Mesendoderm (in vitro differentiated cells): Measurements from ENCODE around the gene DCC.

Experiments
- DNase-seq: peaks from one replicate; pipeline ENCODE4 v3.0.0; 2013
- H2AK5ac ChIP-seq: 2 replicates; pipeline ENCODE4 v1.6.1; 2013; ENCODE audit warnings: low read length, inconsistent platforms
- H2BK120ac ChIP-seq: 2 replicates; pipeline ENCODE4 v1.6.1; 2013; ENCODE audit warnings: low read depth, mild to moderate bottlenecking, low read length, moderate library complexity, mixed read lengths
- H2BK15ac ChIP-seq: replicated peaks from 2 replicates; pipeline ENCODE4 v1.6.1; 2013; ENCODE audit warnings: low read depth, mild to moderate bottlenecking, moderate library complexity
- H2BK5ac ChIP-seq: 2 replicates; pipeline ENCODE4 v1.6.1; 2013; ENCODE audit warnings: low read length, inconsistent platforms
- H3K18ac ChIP-seq: 2 replicates; pipeline ENCODE4 v1.6.1; 2013; ENCODE audit warnings: mild to moderate bottlenecking, low read length, mixed read lengths
- H3K23ac ChIP-seq: one replicate; pipeline ENCODE4 v1.6.1; 2013; ENCODE audit warnings: low read length
- H3K27ac ChIP-seq: 2 replicates; pipeline ENCODE4 v1.5.1; 2013; ENCODE audit warnings: low read depth, mild to moderate bottlenecking, inconsistent platforms, low read length, moderate library complexity
- H3K27me3 ChIP-seq: 2 replicates; pipeline ENCODE4 v1.6.1; 2013; ENCODE audit warnings: low read length, control low read depth, mild to moderate bottlenecking, inconsistent platforms; ENCODE audit not compliant: insufficient read depth, poor library complexity
- H3K36me3 ChIP-seq: 2 replicates; pipeline ENCODE4 v1.6.1; 2013; ENCODE audit warnings: low read length, inconsistent platforms; ENCODE audit not compliant: control insufficient read depth, insufficient read depth
- H3K4ac ChIP-seq: one replicate; pipeline ENCODE4 v1.6.1; 2013; ENCODE audit warnings: low read depth, mild to moderate bottlenecking, low read length, moderate library complexity
- H3K4me1 ChIP-seq: 2 replicates; pipeline ENCODE4 v1.6.1; 2013; ENCODE audit warnings: low read depth, low read length, inconsistent platforms; ENCODE audit not compliant: control insufficient read depth
- H3K4me2 ChIP-seq: 2 replicates; pipeline ENCODE4 v1.6.1; 2013; ENCODE audit warnings: low read length
- H3K4me3 ChIP-seq: 2 replicates; pipeline ENCODE4 v1.5.1; 2013; ENCODE audit warnings: mild to moderate bottlenecking, low read length
- H3K56ac ChIP-seq: one replicate; pipeline ENCODE4 v1.6.1; 2013; ENCODE audit warnings: low read length
- H3K79me1 ChIP-seq: 2 replicates; pipeline ENCODE4 v1.6.1; 2013; ENCODE audit warnings: low read length, inconsistent platforms
- H3K79me2 ChIP-seq: 2 replicates; pipeline ENCODE4 v1.6.1; 2013; ENCODE audit warnings: mild to moderate bottlenecking, low read length; ENCODE audit not compliant: control insufficient read depth, insufficient read depth
- H3K9ac ChIP-seq: 2 replicates; pipeline ENCODE4 v1.6.1; 2013; ENCODE audit warnings: low read length, inconsistent platforms
- H4K5ac ChIP-seq: one replicate; pipeline ENCODE4 v1.6.1; 2013; ENCODE audit warnings: low read length
- H4K8ac ChIP-seq: one replicate; pipeline ENCODE4 v1.6.1; 2013; ENCODE audit warnings: low read depth, mild to moderate bottlenecking, control low read depth, low read length, moderate library complexity
- WGBS: extraction: QIAGEN DNeasy Blood & Tissue Kit; methylation state at CpG from one replicate; pipeline ENCODE4 v1.1.7; 2013; ENCODE audit warnings: low lambda C conversion rate, missing lambda C conversion rate; ENCODE audit not compliant: insufficient coverage; ENCODE audit errors: extremely low coverage; 5-methylcytosine and 5-hydroxymethylcytosine counted together

DCC gene

GRCh38 chr18:52409727-52410126, 69.7 kb downstream of the DCC start:
- WGBS = no CpG with 5 or more reads among the region's 1 CpG
- Histone ChIP-seq H3K36me3 (no peaks in the 10 kb centered on the region), H3K4ac (no peak overlapping the region), H3K4me3 (no peak overlapping the region), H3K27ac (no peak overlapping the region), H2AK5ac (no peak overlapping the region), H3K23ac (no peak overlapping the region), H3K79me2 (no peaks in the 10 kb centered on the region), H2BK120ac (no peak overlapping the region), H3K4me1 (no peaks in the 10 kb centered on the region), H3K4me2 (no peak overlapping the region), H3K27me3 (no peaks in the 10 kb centered on the region), H3K18ac (no peak overlapping the region), H3K79me1 (no peaks in the 10 kb centered on the region), H2BK15ac (no peak overlapping the region), H3K56ac (no peak overlapping the region), H2BK5ac (no peak overlapping the region), H3K9ac (no peak overlapping the region), H4K8ac (no peak overlapping the region), H4K5ac (no peak overlapping the region)
- DNase-seq = peak; percentile 49

- Histone ChIP-seq H3K36me3 (no peaks in the 10 kb centered on the region), H2AK5ac (no peak overlapping the region), H3K27ac (no peak overlapping the region), H3K9ac (no peak overlapping the region), H2BK15ac (no peak overlapping the region), H3K4ac (no peak overlapping the region), H3K79me1 (no peaks in the 10 kb centered on the region), H4K5ac (no peak overlapping the region), H4K8ac (no peak overlapping the region), H3K18ac (no peak overlapping the region), H3K4me2 (no peak overlapping the region), H3K27me3 (no peaks in the 10 kb centered on the region), H2BK120ac (no peak overlapping the region), H3K4me3 (no peak overlapping the region), H2BK5ac (no peak overlapping the region), H3K4me1 (no peaks in the 10 kb centered on the region), H3K23ac (no peak overlapping the region), H3K56ac (no peak overlapping the region), H3K79me2 (no peaks in the 10 kb centered on the region)
- DNase-seq = no peak
- no CpG with 5 or more reads among the region's 3 CpGs for WGBS
Measured at GRCh38 chr18:52415131-52415530, 75.1 kb downstream of the DCC start.

GRCh38 chr18:52422985-52423601, 83.1 kb downstream of the DCC start:
- H4K8ac ChIP-seq = no peak overlapping the region
- no peak overlapping the region for H4K5ac ChIP-seq
- no peak overlapping the region for H2AK5ac ChIP-seq
- DNase-seq = peak; percentile 33
- no CpG with 5 or more reads among the region's 3 CpGs for WGBS
- H2BK5ac ChIP-seq = no peak overlapping the region
- no peaks in the 10 kb centered on the region for H3K4me1 ChIP-seq
- no peak overlapping the region for H3K9ac ChIP-seq
- H3K4me2 ChIP-seq = no peak overlapping the region
- no peak overlapping the region for H3K4me3 ChIP-seq
- no peaks in the 10 kb centered on the region for H3K27me3 ChIP-seq
- no peaks in the 10 kb centered on the region for H3K36me3 ChIP-seq
- no peak overlapping the region for H3K4ac ChIP-seq
- no peaks in the 10 kb centered on the region for H3K79me1 ChIP-seq
- no peak overlapping the region for H3K23ac ChIP-seq
- no peak overlapping the region for H3K18ac ChIP-seq
- H3K27ac ChIP-seq = no peak overlapping the region
- no peak overlapping the region for H3K56ac ChIP-seq
- H3K79me2 ChIP-seq = no peaks in the 10 kb centered on the region
- no peak overlapping the region for H2BK120ac ChIP-seq
- no peak overlapping the region for H2BK15ac ChIP-seq

- WGBS = no CpG with 5 or more reads among the region's 4 CpGs
- no peak overlapping the region for H3K4me2 ChIP-seq
Measured at GRCh38 chr18:52426041-52426440, 86.0 kb downstream of the DCC start.

GRCh38 chr18:52426462-52426861, 86.5 kb downstream of the DCC start:
- Histone ChIP-seq H2BK120ac (no peak overlapping the region), H2BK5ac (no peak overlapping the region), H3K56ac (no peak overlapping the region), H3K79me1 (no peaks in the 10 kb centered on the region), H4K5ac (no peak overlapping the region), H3K23ac (no peak overlapping the region), H2BK15ac (no peak overlapping the region), H3K4me3 (no peak overlapping the region), H3K27ac (no peak overlapping the region), H3K79me2 (no peaks in the 10 kb centered on the region), H2AK5ac (no peak overlapping the region), H3K36me3 (no peaks in the 10 kb centered on the region), H3K4me1 (no peaks in the 10 kb centered on the region), H3K4me2 (no peak overlapping the region), H4K8ac (no peak overlapping the region), H3K4ac (no peak overlapping the region), H3K27me3 (no peaks in the 10 kb centered on the region), H3K9ac (no peak overlapping the region), H3K18ac (no peak overlapping the region)
- no CpG with 5 or more reads among the region's 1 CpG for WGBS
- DNase-seq = no peak

More at GRCh38 chr18:52426041-52426440, 86.0 kb downstream of the DCC start:
- Histone ChIP-seq H2BK15ac (no peak overlapping the region), H3K36me3 (no peaks in the 10 kb centered on the region), H3K27me3 (no peaks in the 10 kb centered on the region), H3K9ac (no peak overlapping the region), H3K27ac (no peak overlapping the region), H3K79me1 (no peaks in the 10 kb centered on the region), H3K18ac (no peak overlapping the region), H3K23ac (no peak overlapping the region), H2AK5ac (no peak overlapping the region), H3K4me1 (no peaks in the 10 kb centered on the region), H4K5ac (no peak overlapping the region), H2BK5ac (no peak overlapping the region), H3K56ac (no peak overlapping the region), H3K4me3 (no peak overlapping the region), H2BK120ac (no peak overlapping the region), H4K8ac (no peak overlapping the region), H3K79me2 (no peaks in the 10 kb centered on the region), H3K4ac (no peak overlapping the region)
- no peak for DNase-seq

GRCh38 chr18:52427521-52428175, 87.7 kb downstream of the DCC start:
- no peak for DNase-seq
- no CpG with 5 or more reads among the region's 4 CpGs for WGBS
- no peak overlapping the region for H2AK5ac ChIP-seq
- no peak overlapping the region for H2BK15ac ChIP-seq
- no peak overlapping the region for H3K56ac ChIP-seq
- no peaks in the 10 kb centered on the region for H3K4me1 ChIP-seq
- H3K18ac ChIP-seq = no peak overlapping the region
- no peak overlapping the region for H2BK5ac ChIP-seq
- H2BK120ac ChIP-seq = no peak overlapping the region
- H3K36me3 ChIP-seq = no peaks in the 10 kb centered on the region
- H3K4me3 ChIP-seq = no peak overlapping the region
- H4K8ac ChIP-seq = no peak overlapping the region
- no peak overlapping the region for H3K4ac ChIP-seq
- no peak overlapping the region for H3K23ac ChIP-seq
- H3K27ac ChIP-seq = no peak overlapping the region
- no peaks in the 10 kb centered on the region for H3K27me3 ChIP-seq
- no peaks in the 10 kb centered on the region for H3K79me1 ChIP-seq
- no peak overlapping the region for H4K5ac ChIP-seq
- H3K4me2 ChIP-seq = no peak overlapping the region
- H3K79me2 ChIP-seq = no peaks in the 10 kb centered on the region
- H3K9ac ChIP-seq = no peak overlapping the region
